KOPT-K1 (cell line): ENCODE data around the gene RPL26.
"Not testable (repeated sequence)": the region's sequence is repeated elsewhere in the genome, so short reads cannot be mapped to it uniquely, and the experiment has no call there.

Source experiments
- H3K27ac ChIP-seq: fragments of 200-600 bp; sonication (generic); 2 replicates; pipeline ENCODE4 v1.5.1; 2016; ENCODE audit warnings: antibody characterized with exemption, mild to moderate bottlenecking, low read depth, low read length; ENCODE audit not compliant: poor library complexity, severe bottlenecking
- H3K36me3 ChIP-seq: fragments of 200-600 bp; sonication (generic); 2 replicates; pipeline ENCODE4 v1.5.1; 2017; ENCODE audit warnings: antibody characterized with exemption, mild to moderate bottlenecking, low read length, moderate library complexity; ENCODE audit not compliant: insufficient read depth
- H3K9me3 ChIP-seq: fragments of 200-600 bp; sonication (generic); 2 replicates; pipeline ENCODE4 v1.5.1; 2017; ENCODE audit warnings: antibody characterized with exemption, low read length, mild to moderate bottlenecking; ENCODE audit not compliant: insufficient read depth, poor library complexity, severe bottlenecking

The RPL26 gene

GRCh38 chr17:8406174-8406573 lies 23.2 kb upstream of the RPL26 start:
- Histone ChIP-seq H3K27ac (no peak overlapping the region), H3K9me3 (no peaks in the 10 kb centered on the region), H3K36me3 (no peaks in the 10 kb centered on the region)

DNA sequence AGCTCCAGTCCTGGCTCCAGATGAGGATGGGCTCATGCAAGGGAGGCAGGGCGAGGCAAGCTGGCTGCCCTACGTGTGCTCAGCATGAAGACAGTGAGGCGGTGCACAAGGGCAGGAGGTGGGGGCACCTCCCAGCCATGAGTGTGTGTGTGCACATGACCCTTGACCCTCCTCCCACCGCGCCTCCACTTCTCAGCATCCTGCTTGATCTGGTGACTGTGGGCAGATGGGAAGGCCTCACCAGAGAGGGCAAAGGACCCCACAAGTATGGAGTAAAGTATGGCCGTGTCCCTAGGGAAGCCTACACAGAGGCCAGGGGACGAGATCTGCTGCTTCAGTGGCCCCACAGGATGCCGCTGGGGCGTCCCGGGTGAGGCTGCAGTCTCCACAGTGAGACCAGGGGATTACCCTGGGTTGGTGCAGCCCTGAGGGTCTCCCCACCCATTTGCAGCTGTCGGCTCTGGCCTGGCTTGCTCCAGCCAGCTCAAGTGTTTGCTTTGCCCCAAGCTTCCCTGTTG lies 22.6 kb upstream of the RPL26 start:
- Histone ChIP-seq H3K36me3 (no peaks in the 10 kb centered on the region), H3K27ac (no peak overlapping the region)

DNA sequence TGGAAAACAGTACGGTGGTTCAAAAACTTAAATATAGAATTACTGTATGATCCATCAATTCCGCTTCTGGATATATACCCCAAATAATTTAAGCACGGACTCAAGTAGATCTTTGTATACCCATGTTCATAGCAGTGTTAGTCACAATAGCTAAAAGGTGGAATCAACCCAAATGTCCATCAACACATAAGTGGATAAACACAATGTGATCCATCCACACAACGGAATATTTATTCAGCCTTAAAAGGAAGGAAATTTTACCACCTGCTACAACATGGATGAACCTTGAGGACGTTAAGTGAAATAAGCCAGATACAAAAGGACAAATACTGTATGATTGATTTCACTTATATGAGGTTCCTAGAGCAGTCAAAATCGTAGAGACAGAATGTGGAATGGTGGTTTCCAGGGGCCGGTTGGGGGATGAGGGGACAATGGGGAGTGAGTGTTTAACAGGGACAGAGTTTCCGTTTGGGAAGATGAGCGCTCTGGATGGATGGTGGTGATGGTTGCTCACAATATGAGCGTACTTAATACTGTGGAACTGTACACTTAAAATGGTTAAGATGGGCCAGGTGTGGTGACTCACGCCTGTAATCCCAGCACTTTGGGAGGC lies 20.0 kb upstream of the RPL26 start:
- Histone ChIP-seq H3K36me3 (no peaks in the 10 kb centered on the region), H3K9me3 (no peaks in the 10 kb centered on the region), H3K27ac (no peak overlapping the region)

More for the DNA sequence above, 22.6 kb upstream of the RPL26 start:
- H3K9me3 ChIP-seq = no peaks in the 10 kb centered on the region

GRCh38 chr17:8401107-8401506 lies 18.1 kb upstream of the RPL26 start:
- no peaks in the 10 kb centered on the region for H3K9me3 ChIP-seq

DNA sequence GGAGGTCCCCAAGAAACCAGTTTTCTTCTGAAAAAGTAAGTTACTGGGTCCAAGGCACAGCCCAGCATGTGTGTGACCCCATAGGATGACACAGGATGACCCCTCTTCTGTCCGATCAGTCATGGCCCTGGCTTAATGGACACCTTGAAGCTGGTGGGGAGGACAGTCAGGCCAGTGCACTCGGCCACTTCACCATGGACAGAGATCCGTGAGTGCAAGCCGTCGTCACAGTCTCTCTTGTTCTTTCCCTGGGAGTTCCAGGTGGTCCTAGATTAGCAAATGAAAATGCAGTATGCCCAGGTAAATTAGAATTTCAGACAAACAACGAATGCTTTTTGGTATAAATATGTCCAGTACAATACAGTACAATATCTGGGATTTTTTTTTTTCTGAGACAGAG lies 16.0 kb upstream of the RPL26 start:
- Histone ChIP-seq H3K27ac (no peak overlapping the region), H3K36me3 (no peaks in the 10 kb centered on the region), H3K9me3 (no peaks in the 10 kb centered on the region)

More at GRCh38 chr17:8401107-8401506, 18.1 kb upstream of the RPL26 start:
- Histone ChIP-seq H3K27ac (no peak overlapping the region), H3K36me3 (no peaks in the 10 kb centered on the region)

DNA sequence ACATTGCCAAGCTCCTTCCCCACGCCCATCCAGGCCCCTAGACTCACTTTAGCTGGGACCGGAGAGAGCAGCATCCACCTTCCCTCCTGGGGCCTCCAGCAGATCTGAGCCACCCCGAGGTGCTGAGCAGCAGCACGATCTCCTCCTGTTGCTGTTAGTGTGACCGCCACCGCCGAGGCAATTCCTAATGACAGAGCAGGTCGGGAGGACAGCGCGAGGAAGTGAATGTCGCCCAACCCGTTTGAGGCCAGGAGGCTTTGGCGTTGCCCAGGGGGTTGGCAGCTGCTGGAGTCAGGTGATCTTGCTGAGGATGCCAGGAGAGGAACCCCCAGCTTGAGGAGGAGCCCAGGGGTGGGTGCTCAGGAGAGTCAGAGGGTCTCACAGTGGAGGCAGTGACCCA lies 14.6 kb upstream of the RPL26 start, which contains the start of gene RNF222:
Gene RNF222 (minus strand): TSS at position 192 of the 400 bp plus-strand sequence. CDS start 4,366 bp downstream, outside the sequence.
- Histone ChIP-seq H3K9me3 (no peaks in the 10 kb centered on the region), H3K36me3 (no peaks in the 10 kb centered on the region), H3K27ac (no peak within 1 kb of the TSS)

- H3K9me3 ChIP-seq, H3K36me3 ChIP-seq, H3K27ac ChIP-seq: not testable (repeated sequence)
These were observed 11.5 kb upstream of the RPL26 start for GRCh38 chr17:8394497-8394896.

DNA sequence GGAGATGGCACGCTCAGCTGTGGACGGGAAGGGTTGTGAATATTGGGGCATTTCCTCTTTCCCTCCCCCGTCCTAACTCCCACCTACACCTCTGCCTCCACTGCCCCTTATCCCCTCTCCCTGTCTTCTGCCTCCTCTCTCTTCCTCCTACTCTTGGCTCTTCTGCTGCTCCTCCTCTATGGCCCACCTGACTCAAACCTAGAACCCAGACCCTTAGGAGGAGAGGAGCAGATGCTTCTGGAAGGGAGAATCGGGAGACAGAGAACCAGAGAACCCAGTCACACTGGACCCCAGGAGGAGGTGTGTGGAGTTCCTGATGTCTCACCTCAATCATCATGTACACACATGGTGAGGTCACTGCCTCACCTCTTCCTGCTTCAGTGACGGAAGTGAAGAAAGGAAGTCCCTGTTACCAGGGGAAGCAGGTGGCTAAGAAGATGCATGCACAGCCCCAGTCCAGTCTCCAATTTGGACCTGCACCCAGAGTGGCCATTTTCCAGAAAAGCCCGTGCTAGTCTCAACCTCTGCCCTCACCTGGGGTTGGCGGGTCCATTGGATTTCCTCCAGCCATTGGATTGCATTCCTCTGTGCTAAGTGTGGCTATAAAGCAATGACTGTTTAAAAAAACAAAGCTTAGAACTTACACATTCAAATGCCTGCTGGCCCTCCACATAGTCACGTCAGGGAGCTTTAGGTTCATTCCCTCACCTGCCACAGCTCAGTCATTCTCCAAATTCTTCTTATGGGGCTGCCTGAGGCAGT lies 10.7 kb upstream of the RPL26 start:
- Histone ChIP-seq H3K36me3 (no peaks in the 10 kb centered on the region), H3K27ac (peak overlapping the region; percentile 24), H3K9me3 (no peaks in the 10 kb centered on the region)

DNA sequence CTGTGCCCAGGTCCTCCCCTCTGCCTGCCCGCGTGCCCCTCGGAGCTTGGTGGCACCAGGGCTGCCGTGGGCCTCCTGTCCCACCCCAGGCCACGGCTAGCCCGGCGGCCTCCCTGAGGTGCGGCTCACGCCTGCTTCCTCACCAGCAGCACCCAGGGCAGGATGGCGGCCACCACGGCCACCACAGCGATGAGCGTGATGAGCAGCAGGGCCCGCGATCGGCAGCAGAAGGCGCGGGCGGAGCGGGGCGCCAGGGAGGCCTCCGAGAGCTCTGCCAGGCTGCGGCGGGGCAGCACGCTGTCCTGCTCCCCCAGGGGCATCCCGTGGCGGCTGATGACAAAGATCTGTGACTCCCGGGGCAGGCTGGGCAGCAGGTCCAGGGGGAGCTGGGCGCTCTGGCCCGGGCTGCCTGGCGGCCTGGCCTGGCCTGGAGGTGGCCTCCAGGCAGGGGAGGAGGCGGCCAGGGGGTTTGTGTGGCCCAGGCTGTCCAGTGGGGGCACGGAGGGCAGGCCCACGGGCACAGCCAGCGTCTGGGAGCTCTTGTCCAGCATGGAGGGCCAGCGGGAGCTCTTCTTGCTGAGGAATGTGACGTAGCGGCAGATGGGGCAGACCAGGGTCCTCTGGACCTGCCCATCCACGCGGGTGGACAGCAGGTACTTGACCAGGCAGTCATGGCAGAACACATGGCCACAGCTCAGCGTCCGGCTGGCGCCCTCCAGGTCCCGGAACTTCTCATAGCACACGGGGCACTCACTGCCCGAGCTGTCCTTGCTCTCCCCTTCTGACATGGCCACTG lies 9.9 kb upstream of the RPL26 start:
- no peaks in the 10 kb centered on the region for H3K9me3 ChIP-seq
- H3K36me3 ChIP-seq = no peaks in the 10 kb centered on the region
- peak overlapping the region; percentile 24 for H3K27ac ChIP-seq

GRCh38 chr17:8392274-8392673 lies 9.3 kb upstream of the RPL26 start:
- peak overlapping the region; percentile 2 for H3K27ac ChIP-seq
- H3K9me3 ChIP-seq = no peaks in the 10 kb centered on the region
- H3K36me3 ChIP-seq = no peaks in the 10 kb centered on the region

- Histone ChIP-seq H3K36me3 (no peaks in the 10 kb centered on the region), H3K9me3 (no peaks in the 10 kb centered on the region), H3K27ac (peak overlapping the region; percentile 2)
These were observed 8.7 kb upstream of the RPL26 start for GRCh38 chr17:8391711-8392110.

GRCh38 chr17:8387914-8388651 lies 5.1 kb upstream of the RPL26 start:
- no peaks in the 10 kb centered on the region for H3K9me3 ChIP-seq
- H3K27ac ChIP-seq = peak overlapping the region; percentile 98
- H3K36me3 ChIP-seq = no peaks in the 10 kb centered on the region

GRCh38 chr17:8386841-8387240 lies 3.8 kb upstream of the RPL26 start:
- Histone ChIP-seq H3K36me3 (peaks cover 3% of the 10 kb centered on the region; the same call in 1 of the 2 replicates), H3K9me3 (no peaks in the 10 kb centered on the region), H3K27ac (peak overlapping the region; percentile 98)

GRCh38 chr17:8384801-8385378 lies 1.9 kb upstream of the RPL26 start:
- peaks cover 23% of the 10 kb centered on the region for H3K36me3 ChIP-seq
- H3K27ac ChIP-seq = peak overlapping the region; percentile 98
- no peaks in the 10 kb centered on the region for H3K9me3 ChIP-seq
